HG03565 (cell line): Measurements from ENCODE around the gene TXNRD1.
A peak's percentile ranks its signal among the peaks of the same experiment; 100 is the strongest.

Experiments
- ATAC-seq: cut with Tn5 transposase; IDR thresholded peaks from one replicate; pipeline ENCODE4 v1.9.1; 2021; ENCODE audit warnings: mild to moderate bottlenecking, moderate library complexity; ENCODE audit not compliant: unreplicated experiment

The TXNRD1 gene

DNA sequence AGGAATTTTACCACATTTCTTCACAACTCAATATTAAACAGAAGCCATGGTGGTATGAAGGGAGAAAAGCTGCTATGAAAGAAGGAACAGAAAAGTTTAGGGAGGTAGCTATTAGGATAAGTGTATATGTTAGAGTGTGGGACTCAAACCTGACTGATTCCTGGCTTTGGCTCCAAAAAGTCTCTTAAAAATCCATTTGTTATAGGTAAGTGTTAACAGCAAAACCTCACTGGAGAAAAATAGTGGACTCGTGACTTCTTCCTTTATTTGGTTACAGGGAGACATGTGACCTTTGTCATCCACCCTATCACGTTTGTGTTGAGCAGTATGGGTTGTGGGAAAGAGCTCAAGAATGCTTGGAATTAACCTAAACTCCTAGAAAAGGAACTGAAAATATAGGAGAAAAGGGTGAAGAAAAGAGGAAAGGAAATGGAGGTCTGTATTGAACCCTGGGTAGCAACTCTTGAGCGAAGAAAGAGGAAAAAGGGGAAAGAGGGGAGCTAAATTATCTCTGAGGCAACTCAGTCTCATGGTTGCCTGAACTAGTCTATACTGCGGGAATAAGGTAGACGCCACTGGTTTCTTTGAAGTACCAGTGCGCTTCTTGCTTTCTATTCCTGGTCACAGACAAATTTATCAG lies 84.4 kb downstream of the TXNRD1 start:
- ATAC-seq: no peak

DNA sequence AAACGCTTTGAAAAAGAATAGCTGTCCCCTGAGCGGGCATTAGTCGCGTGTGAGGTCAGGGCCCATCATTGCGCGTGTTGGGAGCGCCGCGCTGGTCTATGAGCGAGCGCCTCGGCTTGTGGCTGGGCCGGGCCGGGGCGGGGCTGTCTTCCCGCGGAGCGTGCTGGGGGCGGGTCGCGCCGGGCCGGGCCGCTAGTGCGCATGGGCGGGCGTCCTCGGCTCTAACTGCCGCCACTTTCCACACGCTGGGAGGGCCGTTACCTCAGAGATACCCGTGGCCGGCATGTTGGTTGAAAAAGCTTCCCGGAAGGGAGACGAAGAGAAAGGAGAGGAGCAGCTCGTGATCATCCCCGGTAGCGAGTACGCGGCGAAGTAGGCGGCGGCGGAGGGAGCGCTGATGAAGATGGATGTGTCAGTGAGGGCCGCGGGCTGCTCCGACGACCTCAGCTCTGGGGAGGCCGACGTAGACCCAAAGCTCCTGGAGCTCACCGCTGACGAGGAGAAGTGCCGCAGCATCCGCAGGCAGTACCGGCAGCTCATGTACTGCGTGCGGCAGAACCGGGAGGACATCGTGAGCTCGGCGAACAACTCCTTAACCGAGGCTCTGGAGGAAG lies 88.1 kb downstream of the TXNRD1 start, which contains the start of gene EID3:
Gene EID3, plus strand, starts transcription at position 202 of the 614 bp plus-strand sequence. Its CDS starts 196 bp downstream, at position 398.
- peak; percentile 76 for ATAC-seq

DNA sequence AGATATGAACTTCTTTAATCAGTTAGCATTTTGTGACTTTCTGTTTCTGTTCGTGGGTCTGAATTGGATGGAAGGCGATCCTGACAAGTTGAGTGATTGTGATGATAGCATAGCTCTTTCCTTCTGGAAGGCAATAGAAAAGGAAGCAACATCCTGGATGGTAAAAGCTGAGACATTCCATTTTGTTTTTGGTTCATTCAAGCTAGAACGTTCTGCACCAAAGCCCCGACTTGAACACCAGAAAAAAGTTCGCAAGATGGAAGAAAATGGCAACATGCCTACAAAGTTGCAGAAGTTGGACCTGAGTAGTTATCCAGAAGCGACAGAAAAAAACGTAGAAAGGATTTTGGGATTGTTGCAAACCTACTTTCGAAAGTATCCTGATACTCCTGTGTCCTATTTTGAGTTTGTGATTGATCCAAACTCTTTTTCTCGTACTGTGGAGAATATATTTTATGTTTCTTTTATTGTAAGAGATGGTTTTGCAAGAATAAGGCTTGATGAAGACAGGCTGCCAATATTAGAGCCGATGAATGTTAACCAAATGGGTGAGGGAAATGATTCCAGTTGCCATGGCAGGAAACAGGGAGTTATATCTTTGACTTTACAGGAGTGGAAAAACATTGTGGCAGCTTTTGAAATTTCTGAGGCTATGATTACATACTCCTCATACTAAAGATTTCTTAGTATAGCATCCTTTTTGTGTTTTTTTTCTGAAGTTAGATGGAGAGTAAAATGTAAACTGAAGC lies 88.9 kb downstream of the TXNRD1 start:
- ATAC-seq: no peak

DNA sequence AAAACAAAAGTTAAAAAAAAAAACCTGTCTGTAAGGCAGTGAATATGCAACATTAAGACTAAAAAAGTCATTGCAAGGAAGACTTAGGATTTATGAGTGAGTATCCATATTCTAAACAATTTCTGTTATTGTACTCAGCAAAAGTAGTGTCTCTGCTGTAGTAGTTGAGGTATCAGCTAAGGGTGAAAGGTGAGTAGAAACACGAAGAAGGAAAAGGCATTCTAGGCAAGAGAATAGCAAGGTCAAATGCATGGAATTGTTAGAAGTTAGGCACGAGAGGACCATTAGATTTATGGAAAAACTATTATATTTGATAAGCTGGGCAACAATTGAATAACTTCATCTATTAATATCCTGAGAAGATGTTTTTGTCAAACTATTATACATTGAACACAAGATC lies 89.8 kb downstream of the TXNRD1 start:
- no peak for ATAC-seq

DNA sequence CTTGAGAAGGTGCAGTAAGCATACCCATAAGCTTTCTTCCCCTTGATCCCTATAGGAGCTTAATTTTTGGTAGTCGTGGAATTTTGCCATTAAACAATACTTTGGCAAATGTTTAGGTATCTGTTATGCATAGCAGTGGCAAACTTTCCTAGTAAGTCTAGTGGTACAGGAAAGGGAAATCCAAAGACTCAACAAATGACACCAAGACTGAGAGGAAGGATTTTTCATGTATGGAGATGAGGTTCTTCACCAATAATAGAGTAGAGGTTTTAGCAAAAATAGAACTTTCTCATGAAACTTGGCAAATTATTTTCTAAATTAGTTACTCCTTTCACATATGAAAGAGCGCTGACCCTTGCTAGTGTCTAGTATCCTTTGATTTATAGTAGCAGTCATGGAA lies 90.8 kb downstream of the TXNRD1 start:
- no peak for ATAC-seq

DNA sequence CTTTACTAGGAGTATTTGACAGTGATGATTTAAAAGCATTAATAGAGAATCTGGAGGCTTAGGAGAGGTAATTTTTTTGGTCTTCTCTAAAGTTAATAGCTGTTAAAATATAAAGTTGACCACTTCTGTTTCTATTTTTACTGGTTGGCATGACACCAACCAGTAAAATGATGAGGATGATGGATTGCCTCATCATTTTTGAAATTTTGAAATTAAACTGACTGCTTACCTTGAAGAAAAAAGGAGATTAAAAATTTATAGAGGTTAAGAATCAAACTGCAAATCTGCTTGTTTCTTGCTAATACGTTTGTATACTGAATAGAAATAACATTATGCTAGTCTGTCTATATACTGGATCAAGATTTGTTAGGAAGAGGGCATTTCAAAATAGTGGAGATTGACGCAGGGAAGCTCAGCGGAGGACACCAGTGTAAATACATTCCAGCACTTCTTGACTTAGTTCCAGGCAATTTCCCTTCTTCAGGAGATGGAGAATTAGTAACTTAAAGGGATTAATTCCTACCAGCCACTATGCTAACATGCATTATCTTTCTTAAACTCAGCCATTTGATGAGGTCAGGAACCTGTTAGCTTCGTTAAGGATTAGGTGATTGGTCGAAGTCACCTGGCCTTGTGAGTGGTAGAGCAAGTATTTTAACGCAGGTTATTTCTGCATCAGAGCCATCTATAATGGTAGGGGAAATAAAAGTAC lies 91.5 kb downstream of the TXNRD1 start:
- no peak for ATAC-seq

DNA sequence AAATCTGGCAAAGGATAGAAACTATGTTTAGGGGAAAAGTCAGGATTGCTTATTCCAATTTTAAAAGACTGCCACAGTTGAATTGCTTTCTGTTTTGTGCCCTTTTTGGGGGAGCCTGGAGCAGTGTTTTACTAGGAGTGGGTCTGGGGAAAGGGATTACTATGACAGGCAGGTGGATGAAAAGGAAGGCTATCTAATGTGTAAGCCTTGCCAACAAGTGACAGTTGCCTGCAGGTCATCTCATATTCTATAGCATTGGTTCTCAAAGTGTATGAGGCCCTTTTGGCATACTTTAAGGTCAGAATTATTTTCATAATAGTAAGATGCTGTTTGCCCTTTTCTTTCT lies 92.0 kb downstream of the TXNRD1 start:
- no peak for ATAC-seq

DNA sequence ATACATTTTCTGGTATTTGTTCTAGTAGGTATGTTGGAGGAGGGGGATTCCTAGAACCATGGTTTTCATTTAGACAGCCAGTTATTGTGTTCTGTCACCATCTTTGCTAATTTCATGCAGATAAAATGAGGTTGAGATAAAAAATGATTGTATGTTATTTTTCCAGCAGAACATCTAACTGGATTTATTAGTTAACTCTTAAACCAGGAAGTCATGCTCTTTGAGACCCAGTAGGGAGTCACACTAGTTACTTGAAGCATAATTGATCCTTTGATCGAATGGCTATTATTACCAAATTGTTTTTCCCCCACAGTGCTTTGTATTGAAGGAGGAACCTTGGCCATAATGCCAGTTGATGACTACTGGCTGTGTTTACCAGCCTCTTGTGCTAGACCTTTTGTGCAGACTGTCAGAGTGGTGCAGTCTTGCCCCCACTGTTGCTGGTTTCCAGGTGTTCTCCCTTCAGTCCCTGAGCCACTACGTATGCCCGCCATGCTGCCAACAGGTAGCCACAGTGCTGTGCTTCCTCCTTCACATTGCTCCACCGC lies 93.9 kb downstream of the TXNRD1 start:
- no peak for ATAC-seq

DNA sequence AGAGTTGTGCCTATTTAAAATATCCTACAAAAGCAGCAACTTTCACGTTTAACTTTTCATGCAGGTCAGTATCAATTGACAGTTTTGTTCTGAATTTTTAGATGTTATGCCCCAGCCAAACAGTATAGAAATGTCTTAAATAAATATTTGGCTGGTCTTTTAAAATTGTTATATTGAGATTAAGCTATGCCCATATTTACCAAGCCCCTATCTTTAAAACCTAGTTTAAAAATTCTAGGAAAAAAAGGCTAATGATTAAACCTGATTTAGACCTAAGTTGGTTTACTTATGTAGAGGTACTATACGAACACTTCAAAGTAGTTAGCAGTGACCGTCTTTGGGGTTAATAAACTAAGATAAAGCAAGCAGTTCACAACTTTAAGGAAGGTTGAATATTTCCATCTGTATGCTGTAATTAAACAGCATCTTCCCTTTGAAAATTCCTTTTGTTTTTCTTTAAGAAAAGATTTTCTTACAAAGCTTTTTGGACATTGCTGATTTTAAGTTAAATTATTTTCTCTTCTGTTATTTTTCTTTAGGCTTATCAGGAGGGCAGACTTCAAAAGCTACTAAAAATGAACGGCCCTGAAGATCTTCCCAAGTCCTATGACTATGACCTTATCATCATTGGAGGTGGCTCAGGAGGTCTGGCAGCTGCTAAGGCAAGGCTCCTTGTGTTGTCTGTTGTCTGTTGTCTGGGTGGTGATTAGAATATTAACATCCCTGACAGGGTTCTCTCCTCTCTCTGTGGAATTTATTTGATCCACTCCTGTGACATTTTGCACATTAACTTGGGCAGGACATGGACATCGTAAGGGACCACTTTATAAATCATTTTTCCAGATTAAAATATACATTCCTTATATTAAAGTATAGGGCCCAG lies 95.4 kb downstream of the TXNRD1 start:
- ATAC-seq: no peak

DNA sequence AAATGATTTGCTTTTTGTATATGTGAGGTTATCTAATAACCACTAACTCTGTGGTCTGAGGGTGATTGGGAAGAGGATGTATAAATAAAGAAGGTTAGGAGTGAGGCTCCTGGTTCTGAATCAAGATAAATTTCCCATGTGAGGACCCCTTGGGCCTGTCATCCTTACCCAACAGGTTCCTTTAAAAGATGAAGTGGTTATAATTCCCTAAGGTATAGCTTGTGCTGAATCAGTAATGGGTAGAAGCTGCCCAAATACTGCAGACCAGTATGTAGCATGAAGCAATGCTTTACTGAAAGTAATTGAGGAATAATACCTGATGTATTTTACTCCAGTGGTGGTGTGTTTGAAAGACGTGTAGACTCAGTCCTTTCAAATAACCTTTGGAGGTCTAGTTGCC lies 96.6 kb downstream of the TXNRD1 start:
- ATAC-seq: no peak

DNA sequence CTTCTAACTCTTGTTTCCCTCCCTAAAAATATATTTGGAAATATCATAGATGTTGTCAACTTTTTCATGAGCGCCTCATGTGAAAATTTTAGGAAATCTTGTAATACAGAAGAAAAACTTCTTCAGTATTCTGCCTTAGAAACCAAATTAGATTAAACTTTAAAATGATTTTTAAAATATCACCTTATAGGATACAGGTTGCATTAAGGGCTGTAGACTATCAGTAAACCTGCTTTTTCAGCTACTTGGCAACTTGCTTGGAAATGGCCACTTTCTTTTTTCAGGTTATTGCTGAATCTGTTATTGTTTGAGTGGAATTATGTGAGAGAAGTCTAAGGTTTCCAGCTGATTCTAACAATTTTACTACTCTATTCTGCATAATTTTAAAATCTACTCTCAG lies 97.1 kb downstream of the TXNRD1 start:
- ATAC-seq: no peak

DNA sequence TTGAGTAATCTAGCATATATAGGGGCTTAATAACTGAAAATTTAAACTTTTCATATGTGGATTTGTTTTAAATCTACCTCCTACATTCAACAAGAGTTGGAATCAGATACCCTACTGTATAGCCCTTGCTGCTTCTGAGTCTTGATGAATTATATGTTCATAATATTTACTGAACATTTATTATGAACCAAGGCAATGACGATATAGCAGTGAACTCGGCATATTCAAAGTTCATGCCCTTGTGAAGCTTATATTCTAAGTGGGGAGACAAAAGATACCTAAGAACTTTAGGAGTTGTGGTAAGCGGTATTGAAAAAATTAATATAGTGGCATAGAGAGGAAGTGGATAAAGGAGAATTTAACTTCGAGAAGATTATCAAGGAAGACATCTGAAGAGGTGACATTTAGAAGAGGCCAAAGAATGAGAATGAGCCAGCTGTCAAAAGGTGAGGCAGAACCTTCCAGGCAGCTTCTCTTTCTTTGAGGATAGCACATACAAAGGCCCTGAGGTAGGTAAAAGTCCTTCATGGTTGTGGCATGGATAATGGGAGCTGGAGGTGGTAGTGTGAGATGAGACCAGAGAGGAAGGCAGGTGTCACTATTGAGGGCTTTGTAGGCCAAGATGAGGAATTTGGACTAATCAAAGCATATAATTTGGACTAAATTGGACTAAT lies 98.1 kb downstream of the TXNRD1 start:
- ATAC-seq: no peak

DNA sequence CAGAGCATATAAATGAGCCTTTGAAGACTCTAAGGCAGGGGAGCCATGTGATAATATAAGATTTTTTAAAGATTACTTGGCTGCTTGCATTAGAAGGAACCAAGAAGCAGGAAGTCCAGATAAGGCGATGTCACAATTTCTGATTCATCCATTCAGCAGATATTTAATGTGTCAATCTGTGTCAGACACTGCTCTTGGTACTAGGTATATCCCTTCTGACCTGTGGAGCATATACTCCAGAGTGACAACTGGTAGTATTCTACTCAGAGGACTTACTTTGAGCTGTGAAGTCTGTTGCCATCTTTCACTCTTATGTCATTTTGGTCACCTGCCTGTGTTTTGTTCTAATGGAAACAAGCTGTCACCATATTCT lies 98.6 kb downstream of the TXNRD1 start:
- ATAC-seq: no peak

DNA sequence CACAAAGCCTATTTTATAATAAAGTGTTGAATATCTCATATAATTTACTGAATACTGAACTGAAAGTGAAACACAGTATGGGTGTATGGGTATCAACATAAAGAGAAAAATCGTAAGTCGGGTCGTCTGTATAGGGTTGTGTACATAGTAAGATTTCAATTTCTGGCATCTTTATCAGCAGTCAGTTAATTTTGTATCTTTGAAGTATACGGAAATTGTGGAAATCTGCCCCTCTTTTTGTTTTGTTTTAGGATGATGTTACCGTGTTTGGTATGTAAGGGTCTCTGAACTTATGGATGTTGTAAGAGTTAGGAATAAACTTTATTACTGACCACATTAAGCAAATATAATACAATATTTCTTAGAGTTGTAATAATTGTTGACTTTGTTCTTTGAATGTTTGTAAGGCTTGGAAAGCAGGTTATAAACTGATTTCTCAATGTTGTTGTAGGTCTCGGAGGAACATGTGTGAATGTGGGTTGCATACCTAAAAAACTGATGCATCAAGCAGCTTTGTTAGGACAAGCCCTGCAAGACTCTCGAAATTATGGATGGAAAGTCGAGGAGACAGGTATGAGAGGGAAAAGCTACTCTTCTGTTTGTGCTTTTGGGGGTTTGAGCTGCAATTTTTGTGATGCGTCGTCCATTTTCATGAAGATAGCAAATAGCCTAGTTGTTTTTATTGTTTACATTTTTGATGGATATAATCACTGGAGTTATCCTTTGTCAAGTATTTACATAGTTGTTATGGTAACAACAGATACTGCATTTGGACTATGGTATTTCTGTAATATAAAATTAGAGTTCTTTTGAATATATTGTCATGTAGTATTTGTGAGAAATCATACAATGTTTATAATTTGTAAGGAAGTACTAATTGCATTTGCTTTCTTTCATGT lies 100.0 kb downstream of the TXNRD1 start:
- no peak for ATAC-seq

DNA sequence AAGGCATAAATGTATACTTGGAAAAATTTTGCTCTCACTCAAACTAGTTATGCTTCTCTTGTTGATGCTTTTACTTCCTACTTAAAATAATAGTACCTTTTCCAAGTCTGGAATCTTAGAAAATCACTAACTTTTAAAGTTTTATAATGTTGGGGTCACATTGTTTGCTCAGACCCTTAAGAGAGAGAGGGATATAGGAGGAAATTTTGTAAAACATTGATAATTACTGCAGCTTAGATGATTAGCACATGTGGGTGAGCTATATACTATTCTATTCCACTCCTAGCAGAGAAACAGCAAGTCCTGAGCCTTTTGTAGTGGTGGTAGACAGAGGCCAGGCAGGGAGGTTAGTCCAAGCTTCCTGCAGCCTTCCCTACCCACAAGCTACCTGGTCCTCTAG lies 101.4 kb downstream of the TXNRD1 start:
- no peak for ATAC-seq

DNA sequence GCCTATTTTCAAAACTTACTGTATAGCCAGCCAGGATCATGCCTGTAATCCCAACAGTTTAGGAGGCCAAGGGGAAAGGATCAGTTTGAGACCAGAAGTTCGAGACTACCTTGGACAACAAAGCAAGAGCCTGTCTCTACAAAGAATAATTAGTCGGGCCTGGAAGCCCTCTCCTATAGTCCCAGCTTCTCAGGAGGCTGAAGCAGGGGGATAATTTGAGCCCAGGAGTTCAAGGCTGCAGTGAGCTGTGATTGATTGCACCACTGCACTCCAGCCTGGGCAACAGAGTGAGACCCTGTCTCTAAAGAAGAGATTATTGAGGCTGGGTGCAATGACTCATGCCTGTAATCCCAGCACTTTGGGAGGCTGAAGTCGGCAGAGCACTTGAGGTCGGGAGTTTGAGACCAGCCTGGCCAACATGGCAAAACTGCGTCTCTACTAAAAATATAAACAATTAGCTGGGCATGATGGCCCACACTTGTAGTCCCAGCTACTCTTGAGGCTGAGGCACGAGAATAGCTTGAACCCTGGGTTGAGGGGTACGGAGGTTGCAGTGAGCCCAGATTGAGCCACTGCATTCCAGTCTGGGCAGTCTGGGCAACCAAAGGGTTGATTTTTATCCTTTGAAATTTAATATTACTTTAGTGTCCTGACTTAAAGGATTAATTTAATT lies 102.1 kb downstream of the TXNRD1 start:
- no peak for ATAC-seq

DNA sequence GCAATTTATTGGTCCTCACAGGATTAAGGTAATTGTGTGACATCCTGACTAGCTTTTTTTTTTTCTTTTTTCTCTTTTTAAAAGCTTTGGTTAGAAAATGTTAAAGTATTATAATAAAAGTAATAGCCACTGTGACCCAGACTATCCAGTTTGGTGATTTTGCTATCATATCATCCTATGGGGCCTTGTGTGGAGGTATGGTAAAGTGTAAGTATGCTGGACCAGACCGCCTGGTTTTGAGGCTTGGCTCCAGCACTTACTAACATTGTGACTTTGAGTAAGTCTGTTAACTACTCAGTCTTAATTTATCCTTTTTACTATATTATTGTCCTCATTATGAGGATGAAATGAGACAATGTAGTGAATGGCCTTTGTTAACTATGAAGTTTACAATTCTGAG lies 103.4 kb downstream of the TXNRD1 start:
- no peak for ATAC-seq

DNA sequence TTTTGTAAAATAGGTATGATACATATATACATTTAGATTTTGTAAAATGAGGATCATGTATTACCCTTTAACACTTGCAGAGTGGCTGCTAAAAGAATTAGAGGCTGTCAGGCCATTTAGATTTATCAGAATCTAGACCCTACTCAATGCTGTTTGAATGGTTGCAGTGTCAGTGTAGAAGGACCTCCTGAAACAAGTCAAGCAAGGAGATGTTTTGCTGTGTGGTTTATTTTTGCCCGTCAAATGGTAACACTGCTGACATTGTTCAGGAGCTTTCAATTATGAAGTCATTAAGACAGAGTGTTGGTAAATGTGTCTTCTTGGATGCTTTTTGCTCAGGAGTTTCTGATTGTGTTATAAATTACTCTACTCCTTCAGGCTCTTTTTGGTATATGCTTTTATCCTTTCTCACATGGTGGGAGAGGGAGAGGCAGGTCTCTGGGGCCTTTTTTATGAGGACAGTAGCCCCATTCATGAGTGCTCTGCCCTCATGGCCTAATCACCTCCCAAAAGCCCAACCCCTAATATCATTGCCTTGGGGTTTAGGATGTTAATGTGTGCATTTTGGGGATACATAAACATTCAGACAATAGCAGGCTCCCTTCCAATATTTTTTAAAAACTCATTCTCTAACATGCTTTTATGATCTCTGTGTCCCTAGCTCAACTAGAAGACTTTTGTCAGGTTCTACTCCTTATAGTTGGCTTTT lies 104.5 kb downstream of the TXNRD1 start:
- no peak for ATAC-seq
